SIG-M5 treated with dmso at 0.1 percent for 504 hours (cell line): ENCODE measurements around the gene REEP2.
"Not testable (repeated sequence)": the region's sequence is repeated elsewhere in the genome, so short reads cannot be mapped to it uniquely, and the experiment has no call there.

ENCODE experiments used
- DNase-seq: peaks from one replicate; lab custom pipeline; 2025; ENCODE audit not compliant: unreplicated experiment; lab: John Stamatoyannopoulos, UW

Gene REEP2

DNA sequence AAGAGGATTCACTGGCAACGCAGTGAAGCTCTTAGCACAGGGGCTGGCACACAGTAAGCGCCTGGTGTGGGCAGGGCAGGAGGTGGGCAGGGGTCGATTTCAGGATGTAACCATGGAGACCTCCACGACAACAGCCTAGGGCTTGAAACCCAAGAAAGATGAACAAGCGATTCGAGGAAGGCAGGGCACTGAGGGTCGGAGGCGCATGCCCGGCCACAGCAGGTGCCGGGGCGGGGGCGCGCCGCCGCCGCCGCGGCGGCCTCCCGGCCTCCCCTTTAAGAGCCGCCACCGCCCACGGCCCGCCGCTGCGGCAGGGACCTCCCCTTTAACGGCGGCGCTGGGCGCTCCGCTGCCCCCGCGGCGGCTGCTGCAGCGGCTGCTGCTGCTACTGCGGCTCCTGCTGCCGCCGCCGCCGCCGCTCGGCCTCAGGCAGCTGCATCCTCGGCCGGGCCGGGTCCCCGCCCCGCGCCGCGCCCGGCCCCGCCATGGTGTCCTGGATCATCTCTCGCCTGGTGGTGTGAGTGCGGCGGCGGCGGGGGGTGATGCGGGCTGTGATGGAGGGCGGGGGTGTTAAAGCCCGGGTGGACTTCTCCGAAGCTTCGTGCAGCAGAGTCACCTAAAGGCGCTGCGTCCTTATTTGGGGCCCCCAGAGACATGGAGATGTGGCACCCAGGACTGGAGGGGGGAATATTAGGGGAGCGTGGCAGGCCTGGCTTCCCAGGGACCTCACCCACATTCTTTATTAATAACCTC, at the start of gene REEP2:
REEP2 (plus strand) TSS at position 334 of the 753 bp plus-strand sequence; CDS start at position 486, 152 bp downstream.
- DNase-seq: peak; percentile 24

DNA sequence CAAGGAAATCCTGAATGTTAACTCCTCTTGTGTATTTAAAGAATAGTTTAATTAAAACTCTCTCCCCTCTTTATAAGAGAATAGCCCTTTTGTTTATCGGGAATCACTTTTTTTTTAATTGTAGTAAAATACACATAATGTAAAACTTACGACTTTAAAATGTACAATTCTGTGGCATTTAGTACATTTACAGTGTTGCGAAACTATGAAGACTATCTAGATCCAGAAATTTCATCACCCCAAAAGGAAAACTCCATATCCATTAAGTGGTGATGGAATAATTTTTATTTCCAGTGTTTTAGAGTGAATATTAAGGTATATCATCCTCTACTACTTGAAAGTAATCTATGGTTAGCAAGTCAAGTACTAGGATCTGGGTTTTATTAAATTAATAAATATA, 49.5 kb upstream of the REEP2 start:
- DNase-seq: no peak

GRCh38 chr5:138389911-138390310, 48.9 kb upstream of the REEP2 start:
- DNase-seq: not testable (repeated sequence)

- DNase-seq: no peak
Observed at GRCh38 chr5:138391859-138392386, 46.9 kb upstream of the REEP2 start.

- DNase-seq: no peak
Observed at GRCh38 chr5:138402640-138403039, 36.2 kb upstream of the REEP2 start.

- no peak for DNase-seq
Observed at GRCh38 chr5:138408023-138408422, 30.8 kb upstream of the REEP2 start.

DNA sequence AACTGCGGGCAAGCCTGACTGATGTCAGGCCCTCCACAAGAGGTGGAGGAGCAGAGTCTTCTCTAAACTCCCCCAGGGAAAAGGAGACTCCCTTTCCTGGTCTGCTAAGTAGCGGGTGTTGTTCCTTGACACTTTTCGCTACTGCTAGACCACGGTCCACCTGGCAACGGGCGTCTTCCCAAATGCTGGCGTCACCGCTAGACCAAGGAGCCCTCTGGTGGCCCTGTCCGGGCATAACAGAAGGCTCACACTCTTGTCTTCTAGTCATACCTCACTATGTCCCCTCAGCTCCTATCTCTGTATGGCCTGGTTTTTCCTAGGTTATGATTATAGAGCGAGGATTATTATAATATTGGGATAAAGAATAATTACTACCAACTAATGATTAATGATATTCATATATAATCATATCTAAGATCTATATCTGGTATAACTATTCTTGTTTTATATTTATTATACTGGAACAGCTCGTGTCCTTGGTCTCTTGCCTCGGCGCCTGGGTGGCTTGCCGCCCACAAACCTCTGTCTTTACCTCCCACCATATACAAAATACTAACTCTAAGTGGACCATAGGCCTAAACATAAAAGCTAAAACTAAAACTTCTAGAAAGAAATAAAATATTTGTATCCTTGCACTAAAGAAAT, 27.7 kb upstream of the REEP2 start:
- peak; percentile 27 for DNase-seq

DNA sequence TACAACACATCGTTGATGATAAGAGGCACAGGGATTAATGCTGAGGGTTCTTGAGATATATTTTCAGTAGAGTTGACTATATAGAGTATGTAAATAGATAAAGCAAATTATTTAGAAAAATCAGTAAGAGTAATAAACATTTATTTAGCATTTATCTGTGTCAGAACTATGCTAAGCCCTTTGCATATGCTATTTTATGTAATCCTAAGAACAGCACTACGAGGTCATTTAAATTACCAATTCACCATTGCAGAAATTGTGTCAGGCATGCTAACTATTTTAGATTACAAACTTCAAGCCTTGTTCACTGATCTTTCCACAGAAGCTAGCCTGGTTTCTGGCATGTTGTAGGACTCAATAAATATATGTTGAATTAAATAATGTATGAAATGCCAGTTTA, 20.4 kb upstream of the REEP2 start:
- no peak for DNase-seq

DNA sequence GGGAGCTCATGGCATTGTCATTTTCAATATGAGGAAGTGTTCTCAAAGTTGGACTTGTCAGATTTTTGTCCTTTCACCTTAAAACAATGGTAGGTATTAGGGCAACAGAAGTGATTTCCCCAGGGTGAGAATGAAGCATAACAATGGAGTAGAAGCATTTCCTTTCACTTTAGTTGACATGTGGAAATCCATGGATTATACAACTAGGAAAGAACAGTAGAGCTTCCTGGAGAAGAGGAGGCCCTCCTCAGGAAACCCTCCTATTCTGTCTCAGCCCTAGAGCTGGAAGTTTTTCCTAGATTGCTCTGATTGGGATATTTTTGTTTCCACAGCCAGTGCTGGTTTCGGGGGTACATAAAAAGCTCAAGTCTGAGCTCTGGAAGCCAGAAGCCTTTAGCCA, 13.8 kb upstream of the REEP2 start:
- no peak for DNase-seq

DNA sequence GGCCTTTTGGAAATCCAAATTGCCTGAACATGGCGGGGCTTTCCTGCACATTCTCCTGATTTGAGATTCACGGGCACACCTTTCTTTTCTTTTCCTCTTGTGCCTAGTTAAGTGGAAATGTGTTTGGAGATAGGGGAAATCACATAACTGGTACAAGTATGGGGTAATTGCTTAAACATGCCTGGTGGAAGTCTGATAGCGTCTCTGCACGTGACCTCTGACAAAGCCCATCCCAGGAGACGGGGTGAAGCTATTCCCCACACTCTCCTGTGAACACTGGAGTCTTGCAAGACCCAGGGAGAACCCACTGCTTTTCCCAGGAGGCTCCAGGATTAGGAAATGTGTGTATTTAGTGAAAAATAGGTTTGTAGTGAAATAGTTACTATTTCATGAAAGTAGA, 2.9 kb upstream of the REEP2 start:
- no peak for DNase-seq

GRCh38 chr5:138438003-138438723, 694 bp upstream of the REEP2 start:
- DNase-seq: no peak

- DNase-seq: no peak
Observed at GRCh38 chr5:138439477-138440158, 761 bp downstream of the REEP2 start.

DNA sequence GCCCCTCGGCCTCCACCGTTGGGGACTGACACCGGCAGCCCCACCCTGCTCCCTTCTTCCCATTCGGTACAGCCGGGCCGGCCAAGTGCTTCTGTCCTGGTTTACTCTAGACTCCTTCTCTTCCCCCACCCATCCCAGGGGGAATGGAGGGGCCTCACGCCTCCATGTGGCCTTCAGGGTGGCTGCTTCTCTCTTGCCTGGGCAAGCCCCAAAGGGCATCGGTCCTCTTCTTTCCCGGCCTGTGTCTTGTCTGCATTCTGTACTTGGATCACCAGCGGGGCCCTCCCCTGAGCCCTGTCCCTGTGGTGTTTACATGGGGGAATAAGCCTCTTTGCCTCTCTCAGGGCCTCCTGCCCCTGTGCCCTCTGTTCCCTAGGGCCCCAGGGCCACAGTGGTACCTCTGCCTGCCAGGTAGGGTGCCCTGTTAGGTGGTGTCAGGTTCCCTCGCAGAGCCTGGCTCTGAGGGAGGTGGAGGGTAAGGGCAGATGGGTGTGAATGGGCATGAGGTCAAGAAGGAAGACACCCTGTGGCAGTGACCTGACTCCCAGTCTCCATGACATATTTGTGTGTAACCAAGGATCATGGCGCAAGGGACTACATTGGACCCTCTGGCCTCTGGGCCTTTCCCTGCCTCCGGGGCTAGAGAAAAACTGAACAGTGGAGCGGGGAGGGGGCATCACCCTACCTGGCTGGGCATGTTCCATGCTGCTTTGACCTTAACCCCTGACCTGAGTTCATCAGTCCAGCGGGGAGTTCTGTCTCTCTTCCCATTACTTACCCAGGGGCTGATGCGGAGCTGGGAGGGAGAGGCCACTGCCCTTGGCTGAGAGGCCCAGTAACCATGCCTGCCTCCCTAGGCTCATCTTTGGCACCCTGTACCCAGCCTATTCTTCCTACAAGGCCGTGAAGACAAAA, 1.6 kb downstream of the REEP2 start:
- DNase-seq: no peak

GRCh38 chr5:138441221-138441620, 2.4 kb downstream of the REEP2 start:
- no peak for DNase-seq

- DNase-seq: no peak
Observed at GRCh38 chr5:138444078-138444773, 5.4 kb downstream of the REEP2 start.

DNA sequence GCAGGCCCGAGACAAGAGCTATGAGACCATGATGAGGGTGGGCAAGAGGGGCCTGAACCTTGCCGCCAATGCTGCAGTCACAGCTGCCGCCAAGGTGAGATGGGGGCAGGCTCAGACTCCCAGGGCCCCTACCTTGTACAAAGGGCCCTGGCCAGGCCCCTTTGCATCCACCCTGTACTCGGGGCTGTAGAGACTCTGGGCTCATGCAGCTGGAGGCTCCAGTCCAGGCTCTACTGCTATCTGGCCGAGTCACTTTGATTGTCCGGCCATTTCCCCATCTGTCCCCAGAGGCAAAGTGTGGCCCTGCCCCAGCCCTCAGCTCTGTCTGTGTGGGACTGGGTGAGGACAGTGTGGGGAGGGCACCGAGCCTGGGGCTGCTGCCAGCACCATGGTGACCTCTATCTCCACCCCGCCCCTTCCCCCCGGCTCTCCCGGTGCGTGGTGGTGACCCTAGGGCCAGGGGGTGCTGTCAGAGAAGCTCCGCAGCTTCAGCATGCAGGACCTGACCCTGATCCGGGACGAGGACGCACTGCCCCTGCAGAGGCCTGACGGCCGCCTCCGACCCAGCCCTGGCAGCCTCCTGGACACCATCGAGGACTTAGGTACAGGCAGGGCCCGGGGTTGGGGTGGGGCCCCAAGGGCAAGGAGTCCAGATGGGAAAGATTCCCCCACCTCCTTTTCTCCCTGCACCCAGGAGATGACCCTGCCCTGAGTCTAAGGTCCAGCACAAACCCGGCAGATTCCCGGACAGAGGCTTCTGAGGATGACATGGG, 6.1 kb downstream of the REEP2 start:
- DNase-seq: no peak

- DNase-seq: no peak
Observed at GRCh38 chr5:138445547-138446271, 6.9 kb downstream of the REEP2 start.

DNA sequence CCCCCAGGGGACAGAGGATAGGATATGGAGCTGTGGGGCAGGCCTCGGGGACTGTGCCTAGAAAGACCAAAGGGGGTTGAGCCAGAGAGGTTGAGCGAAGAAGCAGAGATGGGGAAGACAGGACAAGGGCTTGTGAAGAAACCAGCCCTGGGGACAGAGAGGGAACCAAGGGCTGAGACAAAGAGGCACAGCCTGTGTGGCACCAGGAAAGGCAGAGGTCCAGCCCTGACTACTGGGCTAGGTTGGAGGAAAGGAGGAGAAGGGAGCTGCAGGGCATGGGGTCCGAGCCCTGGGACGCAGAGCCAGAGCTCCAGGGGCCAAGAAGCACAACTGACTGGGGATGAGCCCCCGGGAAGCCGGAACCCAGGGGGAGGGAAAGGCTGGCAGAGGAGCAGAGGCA, 9.2 kb downstream of the REEP2 start:
- DNase-seq: no peak
